GM12865 (cell line): ENCODE measurements around the gene CROCC.
A peak's percentile ranks its signal among the peaks of the same experiment; 100 is the strongest.

Source experiments
- DNase-seq: peaks from one replicate; pipeline ENCODE4 v3.0.0; 2010; ENCODE audit warnings: low read depth
- H3K4me3 ChIP-seq: 2 replicates; pipeline ENCODE4 v1.5.1; 2011; ENCODE audit warnings: mild to moderate bottlenecking, low read depth, low read length, control low read depth
- TF ChIP-seq, protein P1 (sequence below): IDR thresholded peaks from 2 replicates; pipeline ENCODE4 v1.5.1; 2011; ENCODE audit warnings: low read length, control low read depth, low read depth, inconsistent platforms; ENCODE audit not compliant: insufficient read depth; ENCODE audit errors: missing control alignments

Gene CROCC

DNA sequence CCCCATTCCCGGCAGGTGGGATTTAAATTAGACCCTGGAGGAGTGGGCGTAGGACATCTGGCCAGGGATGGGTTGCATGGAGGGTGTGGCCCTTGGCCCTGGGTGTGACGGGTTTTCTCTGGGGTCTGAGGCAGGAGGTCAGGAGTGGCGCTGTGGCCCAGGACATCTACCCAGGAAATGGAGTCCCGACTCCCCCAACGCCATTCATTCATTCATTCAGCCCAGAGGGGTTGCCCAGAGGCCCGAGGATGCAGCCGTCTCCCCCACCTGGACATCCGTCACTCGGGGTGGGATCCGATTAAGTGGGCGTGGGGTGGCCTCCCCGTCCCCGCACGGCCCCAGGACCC lies 89.3 kb downstream of the CROCC start:
- DNase-seq, result peak; percentile 9
- H3K4me3 ChIP-seq, result peak overlapping the region; percentile 61
- TF ChIP-seq, protein P1, sequence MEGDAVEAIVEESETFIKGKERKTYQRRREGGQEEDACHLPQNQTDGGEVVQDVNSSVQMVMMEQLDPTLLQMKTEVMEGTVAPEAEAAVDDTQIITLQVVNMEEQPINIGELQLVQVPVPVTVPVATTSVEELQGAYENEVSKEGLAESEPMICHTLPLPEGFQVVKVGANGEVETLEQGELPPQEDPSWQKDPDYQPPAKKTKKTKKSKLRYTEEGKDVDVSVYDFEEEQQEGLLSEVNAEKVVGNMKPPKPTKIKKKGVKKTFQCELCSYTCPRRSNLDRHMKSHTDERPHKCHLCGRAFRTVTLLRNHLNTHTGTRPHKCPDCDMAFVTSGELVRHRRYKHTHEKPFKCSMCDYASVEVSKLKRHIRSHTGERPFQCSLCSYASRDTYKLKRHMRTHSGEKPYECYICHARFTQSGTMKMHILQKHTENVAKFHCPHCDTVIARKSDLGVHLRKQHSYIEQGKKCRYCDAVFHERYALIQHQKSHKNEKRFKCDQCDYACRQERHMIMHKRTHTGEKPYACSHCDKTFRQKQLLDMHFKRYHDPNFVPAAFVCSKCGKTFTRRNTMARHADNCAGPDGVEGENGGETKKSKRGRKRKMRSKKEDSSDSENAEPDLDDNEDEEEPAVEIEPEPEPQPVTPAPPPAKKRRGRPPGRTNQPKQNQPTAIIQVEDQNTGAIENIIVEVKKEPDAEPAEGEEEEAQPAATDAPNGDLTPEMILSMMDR, result no peak

DNA sequence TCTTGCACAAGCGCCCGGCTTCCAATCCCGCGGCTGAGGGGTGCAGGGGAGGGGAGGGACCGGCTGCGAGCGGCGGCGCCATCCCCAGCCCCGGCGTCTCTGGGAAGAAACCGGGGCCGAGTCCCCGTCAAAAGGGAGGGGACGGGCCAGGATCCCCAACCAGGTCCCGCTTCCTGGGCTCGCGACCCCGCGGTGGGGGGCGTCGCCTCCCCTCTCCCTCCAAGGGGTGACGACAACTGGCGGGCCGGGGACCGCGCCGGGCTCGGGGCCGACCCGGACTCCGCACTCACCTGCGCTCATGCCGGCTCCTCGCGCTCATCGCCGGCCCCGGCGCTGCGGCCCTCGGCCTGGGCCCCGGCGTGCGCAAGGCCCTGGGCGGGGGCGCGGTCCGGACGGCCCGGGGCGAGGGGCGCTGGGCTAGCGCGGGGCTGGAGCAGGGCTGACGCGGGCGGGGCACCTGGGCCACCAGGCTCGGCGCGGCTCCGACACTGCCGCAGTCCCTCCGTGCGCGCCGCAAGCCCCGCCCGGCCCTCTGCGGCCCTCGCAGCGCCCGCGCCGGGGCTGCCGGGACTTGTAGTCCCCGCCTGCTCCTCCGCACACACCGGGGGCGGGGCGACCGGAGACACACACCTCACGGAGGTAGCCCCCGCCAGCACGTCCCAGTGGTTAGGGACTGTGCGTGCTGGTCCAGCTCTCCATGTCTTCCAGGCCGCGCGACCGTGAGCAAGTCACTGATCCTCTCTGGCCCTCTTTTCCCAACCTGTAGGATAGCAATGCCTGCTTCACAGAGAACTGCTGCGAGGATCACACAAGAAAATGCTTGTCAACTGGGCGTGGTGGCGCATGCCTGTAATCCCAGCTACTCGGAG lies 89.9 kb downstream of the CROCC start, which contains the start of gene ATP13A2:
TSS of gene ATP13A2 (minus strand) at position 490 of the 869 bp plus-strand sequence. CDS start at position 300, 190 bp downstream.
- TF ChIP-seq, protein P1, result no peak
- peak; percentile 91 for DNase-seq
- peak within 1 kb of the TSS; percentile 61 for H3K4me3 ChIP-seq

DNA sequence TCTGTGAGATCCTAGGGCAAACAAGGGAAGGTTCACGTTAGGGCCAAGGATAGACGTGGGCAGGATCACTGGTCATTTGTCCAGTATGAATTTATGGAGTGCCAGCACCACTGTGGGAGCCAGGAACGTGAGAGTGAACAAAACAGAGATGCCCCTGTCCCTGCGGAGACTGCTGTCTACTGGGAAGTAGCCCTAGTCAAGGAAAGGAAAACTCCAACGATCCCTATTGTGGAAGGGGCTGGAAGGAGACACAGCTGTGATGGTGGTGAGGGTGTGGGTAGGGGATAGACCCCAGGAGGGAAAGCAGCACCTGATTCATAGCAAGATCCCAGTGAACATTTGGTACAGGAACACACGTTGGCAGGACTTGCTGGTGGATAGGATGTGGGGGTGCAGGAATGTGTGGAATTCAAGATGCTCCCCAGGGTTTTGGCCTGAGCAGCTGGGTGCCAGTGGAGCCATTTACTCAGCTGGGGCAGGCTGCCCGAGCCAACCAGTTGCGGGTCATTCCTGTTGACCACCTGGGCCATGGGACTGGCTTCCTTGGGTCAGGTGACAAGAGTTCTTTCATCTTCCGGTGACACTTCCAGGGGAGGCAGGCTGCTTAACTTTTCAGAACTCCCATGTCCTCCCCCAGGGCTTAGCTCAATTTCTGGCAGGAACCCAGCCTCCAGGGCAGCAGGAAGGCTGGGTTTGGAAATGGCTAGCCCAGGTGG lies 91.2 kb downstream of the CROCC start:
- DNase-seq, result no peak
- no peak overlapping the region for H3K4me3 ChIP-seq
- TF ChIP-seq, protein P1, result no peak

DNA sequence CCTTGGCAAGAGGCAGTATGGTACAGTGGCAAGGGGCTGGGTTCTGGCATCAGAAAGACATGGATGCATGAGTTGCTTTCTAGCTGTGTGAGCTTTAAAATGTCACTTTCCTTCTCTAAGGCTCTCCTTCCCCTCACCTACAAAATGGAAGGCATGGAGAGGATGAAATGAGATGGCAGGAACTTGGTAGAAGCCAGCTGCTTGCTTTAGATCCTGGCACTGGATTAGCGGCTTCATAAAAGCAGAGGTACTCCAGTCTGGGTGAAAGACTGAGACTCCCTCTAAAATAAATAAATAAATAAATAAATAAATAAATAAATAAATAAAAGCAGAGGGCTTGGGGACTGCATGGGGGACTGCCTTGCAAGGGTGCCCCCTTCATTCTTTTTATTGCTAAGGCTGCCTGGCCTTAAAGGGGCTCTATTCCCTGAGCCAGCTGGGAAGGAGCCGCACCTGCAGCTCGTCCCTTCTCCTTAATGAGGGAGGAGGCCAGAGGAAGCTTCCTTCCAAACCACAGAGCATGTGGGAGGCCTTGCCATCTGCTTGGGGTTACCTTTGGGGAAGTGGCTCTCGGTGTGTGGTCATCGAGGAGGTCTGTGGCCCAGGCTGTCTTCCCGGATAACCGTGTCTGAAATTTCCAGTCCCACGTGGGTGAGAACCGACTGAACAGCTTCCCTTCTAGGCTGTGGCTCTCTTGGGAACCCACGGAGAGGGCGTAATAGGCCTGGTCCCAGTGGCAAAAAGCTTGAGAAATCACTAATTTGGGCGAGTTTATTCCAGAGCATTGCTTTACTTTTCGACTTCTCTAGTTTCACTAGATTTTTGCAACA lies 92.0 kb downstream of the CROCC start:
- no peak overlapping the region for H3K4me3 ChIP-seq
- TF ChIP-seq, protein P1, result no peak
- DNase-seq, result peak; percentile 35

DNA sequence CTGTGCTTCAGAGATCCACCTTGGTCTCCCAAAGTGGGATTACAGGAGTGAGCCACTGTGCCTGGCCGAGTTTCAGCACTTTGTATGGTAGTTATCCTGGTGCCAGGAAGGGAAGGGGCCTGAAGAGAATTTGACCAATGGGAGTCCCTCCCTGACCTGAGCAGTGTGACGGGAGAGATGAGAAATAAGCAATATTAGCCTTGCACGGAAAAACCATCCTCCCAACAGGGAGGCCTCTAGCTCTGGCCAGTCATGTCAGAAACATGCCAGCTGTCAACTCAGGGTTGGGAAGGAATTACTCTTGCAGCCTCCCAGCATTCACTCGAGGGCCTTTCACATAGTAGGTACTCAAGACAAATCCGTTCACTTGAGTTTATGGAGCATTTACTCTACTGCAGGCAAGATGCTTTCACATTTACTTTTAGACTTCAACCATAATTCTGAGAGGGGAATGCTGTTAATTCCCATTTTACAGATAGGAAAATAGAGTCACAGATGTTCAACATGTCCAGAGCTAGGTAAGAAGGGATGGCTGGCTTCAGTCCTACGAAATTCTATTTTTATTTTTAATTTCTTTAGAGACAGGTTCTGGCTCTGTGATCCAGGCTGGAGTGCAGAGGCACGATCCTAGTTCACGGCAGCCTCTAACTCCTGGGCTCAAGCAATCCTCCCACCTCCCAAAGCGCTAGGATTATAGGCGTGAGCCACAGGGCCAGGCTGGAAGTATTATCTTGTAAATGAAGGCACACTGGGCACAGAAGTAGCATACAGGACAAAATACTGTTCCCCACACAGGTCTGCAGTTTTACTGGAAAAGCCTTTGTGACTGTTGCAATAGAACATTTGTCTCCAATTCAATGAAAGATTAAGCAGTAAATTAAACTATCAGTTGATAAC lies 93.2 kb downstream of the CROCC start:
- no peak for DNase-seq
- H3K4me3 ChIP-seq, result no peak overlapping the region
- TF ChIP-seq, protein P1, result no peak

DNA sequence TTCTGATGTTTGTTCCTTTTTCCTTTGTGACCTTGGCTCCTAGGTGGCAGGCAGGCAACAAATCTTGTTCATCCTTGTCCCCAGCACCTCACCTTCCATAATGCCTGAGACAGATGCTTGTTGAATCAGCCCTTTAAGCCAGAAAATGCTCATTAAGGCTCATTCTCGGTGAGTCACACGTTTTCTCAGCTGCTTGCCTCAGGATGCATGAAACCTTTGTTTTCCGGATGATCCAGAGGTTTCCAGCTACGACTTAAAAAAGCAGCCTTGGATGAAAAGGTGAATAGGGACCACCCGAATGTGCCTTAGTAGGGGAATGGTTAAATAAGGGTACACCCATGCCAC lies 94.6 kb downstream of the CROCC start:
- DNase-seq, result no peak
- no peak overlapping the region for H3K4me3 ChIP-seq
- TF ChIP-seq, protein P1, result no peak
